Astrocyte of the spinal cord (primary cell): ENCODE data around the gene SCRT2.
"Not testable (repeated sequence)": the region's sequence is repeated elsewhere in the genome, so short reads cannot be mapped to it uniquely, and the experiment has no call there.

Experiments
- DNase-seq: peaks from one replicate; pipeline ENCODE4 v3.0.0; 2011; ENCODE audit warnings: low read depth, low spot score
- H3K4me3 ChIP-seq: 2 replicates; pipeline ENCODE4 v1.5.1; 2011; ENCODE audit warnings: low read depth, mild to moderate bottlenecking, low read length, moderate library complexity
- in situ Hi-C: cut with HindIII; loops from 2 replicates; pipeline ENCODE4 v1.10.0; 2017; ENCODE audit warnings: low sequenced_read_pairs
- TF ChIP-seq, protein P1 (sequence below): IDR thresholded peaks from 2 replicates; pipeline ENCODE4 v1.5.1; 2012; ENCODE audit warnings: low read depth, mild to moderate bottlenecking, low read length, inconsistent platforms

The SCRT2 gene

GRCh38 chr20:645318-646106 is 30.1 kb downstream of the SCRT2 start:
- peak; percentile 70 for DNase-seq
- in situ Hi-C loops, result no loop called here
- H3K4me3 ChIP-seq, result no peak overlapping the region
- TF ChIP-seq, protein P1, sequence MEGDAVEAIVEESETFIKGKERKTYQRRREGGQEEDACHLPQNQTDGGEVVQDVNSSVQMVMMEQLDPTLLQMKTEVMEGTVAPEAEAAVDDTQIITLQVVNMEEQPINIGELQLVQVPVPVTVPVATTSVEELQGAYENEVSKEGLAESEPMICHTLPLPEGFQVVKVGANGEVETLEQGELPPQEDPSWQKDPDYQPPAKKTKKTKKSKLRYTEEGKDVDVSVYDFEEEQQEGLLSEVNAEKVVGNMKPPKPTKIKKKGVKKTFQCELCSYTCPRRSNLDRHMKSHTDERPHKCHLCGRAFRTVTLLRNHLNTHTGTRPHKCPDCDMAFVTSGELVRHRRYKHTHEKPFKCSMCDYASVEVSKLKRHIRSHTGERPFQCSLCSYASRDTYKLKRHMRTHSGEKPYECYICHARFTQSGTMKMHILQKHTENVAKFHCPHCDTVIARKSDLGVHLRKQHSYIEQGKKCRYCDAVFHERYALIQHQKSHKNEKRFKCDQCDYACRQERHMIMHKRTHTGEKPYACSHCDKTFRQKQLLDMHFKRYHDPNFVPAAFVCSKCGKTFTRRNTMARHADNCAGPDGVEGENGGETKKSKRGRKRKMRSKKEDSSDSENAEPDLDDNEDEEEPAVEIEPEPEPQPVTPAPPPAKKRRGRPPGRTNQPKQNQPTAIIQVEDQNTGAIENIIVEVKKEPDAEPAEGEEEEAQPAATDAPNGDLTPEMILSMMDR, result peak; percentile 98

DNA sequence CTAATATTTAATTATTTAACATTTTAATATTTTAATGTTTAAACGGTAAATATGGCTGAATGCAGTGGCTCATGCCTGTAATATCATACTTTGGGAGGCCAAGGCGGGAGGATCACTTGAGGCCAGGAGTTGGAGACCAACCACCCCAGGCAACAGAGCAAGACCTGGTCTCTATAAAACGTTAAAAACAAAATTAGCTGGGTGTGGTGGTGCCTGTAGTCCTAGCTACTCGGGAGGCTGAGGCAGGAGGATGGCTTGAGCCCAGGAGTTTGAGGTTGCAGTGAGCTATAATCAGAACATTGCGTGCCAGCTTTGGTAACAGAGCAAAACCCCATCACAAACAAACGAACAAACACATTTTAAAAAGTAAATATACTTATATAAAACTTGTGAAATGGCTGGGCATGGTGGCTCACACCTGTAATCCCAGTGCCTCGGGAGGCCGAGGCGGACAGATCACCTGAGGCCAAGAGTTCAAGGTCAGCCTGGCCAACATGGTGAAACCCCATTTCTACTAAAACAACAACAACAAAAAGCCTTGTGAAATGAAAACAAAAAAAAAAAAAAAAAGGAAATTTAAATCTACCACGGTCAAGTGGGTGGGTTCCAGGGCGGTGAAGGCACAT is 30.8 kb downstream of the SCRT2 start:
- TF ChIP-seq, protein P1, result no peak
- no peak overlapping the region for H3K4me3 ChIP-seq
- no peak for DNase-seq
- in situ Hi-C loops, result no loop called here

DNA sequence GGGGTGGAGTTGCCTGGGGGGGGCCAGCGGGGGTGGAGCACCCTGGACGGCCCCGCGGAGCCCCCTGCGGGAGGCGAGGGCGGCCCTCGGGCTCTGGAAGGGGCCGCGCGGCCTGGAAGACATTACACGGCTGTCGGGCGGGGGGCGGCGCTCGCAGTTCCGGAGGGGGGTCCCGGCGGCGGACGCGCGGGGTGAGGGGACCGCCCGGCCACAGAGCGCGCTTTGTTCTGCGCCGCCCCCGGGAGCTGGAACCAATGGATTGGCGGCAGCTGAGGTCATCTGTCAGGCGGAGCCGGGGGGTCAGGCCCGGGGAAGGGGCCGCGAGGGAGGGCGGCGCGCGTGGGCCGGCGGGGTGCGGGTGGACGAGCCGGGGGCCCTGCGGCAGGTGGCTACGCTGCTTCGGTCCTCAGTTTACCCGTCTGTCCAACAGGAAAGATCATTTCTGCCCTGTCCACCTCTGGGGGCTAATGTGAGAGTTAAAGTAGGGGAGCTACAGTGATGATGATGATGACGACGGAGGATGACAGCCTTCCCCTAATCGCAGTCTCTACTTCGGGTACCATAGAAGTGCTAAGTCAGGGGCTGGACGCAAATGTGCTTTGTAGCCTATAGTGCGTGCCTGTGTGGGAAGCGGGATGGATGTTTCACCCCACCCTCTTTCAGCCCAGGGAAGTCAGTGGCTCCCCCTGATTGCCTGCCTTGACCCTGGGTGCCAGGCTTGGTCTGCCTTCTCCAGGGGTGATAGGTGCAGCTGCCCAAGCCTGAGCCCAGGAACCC is 33.0 kb downstream of the SCRT2 start:
- in situ Hi-C loops, result no loop called here
- DNase-seq, result no peak
- TF ChIP-seq, protein P1, result no peak
- H3K4me3 ChIP-seq, result no peak overlapping the region

- DNase-seq, H3K4me3 ChIP-seq, in situ Hi-C loops: not testable (repeated sequence)
Observed at GRCh38 chr20:642013-642397, 33.6 kb downstream of the SCRT2 start.

- DNase-seq, result no peak
- no peak overlapping the region for H3K4me3 ChIP-seq
- TF ChIP-seq, protein P1, result no peak
- in situ Hi-C loops, result no loop called here
Observed at GRCh38 chr20:641516-641875, 34.1 kb downstream of the SCRT2 start.

GRCh38 chr20:640674-641515 is 34.7 kb downstream of the SCRT2 start:
- TF ChIP-seq, protein P1, result no peak
- in situ Hi-C loops, result no loop called here
- DNase-seq, result no peak
- no peak overlapping the region for H3K4me3 ChIP-seq
